GM23248 (cell line): ENCODE measurements around the gene C1QTNF6.

Source experiments
- EZH2 ChIP-seq: fragments of 200-600 bp; sonication (generic); IDR thresholded peaks from 2 replicates; pipeline ENCODE4 v1.6.1; 2018; ENCODE audit warnings: antibody characterized with exemption, mild to moderate bottlenecking; ENCODE audit not compliant: insufficient read depth, poor library complexity, severe bottlenecking
- EZH2phosphoT487 ChIP-seq: fragments of 200-600 bp; sonication (generic); IDR thresholded peaks from 2 replicates; pipeline ENCODE4 v1.6.1; 2018; ENCODE audit warnings: antibody characterized with exemption, moderate library complexity, mild to moderate bottlenecking, low read depth; ENCODE audit not compliant: insufficient read depth

DNA sequence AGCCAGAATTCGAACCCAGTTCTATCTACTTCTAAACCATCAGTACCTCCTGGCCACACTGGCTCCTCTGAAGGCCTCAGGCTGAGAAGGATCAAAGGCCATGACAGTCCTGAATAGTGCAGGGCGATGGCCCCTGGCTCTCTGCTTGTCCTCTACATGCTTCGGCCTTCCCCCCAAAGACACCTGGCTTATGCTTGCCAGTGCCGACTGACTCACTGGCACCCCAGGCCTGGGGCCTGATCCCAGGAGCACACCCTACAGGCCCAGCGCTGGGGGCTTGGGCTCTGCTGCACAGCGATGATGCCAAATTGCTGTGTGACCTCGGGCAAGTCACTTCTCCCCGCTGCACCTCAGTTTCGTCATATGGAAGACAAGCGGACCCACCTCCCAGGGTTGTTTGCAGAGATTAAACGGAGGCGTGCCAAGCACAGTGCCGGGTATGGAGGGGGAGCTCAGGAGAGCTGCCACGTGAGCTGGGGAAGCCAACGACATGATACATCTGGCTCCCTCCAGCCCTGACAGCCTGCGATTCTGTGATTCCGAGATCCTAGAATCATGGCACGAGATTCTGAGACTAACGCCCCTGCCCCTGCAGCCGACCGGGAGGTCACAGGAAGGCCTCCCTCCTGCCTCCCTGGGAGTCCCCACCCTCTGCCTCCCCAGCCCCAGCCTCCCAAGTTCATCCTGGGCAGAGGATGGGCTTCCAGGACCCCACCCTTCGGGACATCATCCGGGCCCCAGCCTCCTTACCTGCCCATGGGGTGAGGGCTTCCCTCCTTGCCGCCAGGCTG lies 23.2 kb upstream of the C1QTNF6 start:
- TF ChIP-seq EZH2phosphoT487 (no peak), EZH2 (no peak)
